AG09319 (cell line): ENCODE results near the gene GREM1.

Experiments
- DNase-seq: peaks from one replicate; pipeline ENCODE4 v3.0.0-alpha.2; 2010; ENCODE audit warnings: low read depth; ENCODE audit errors: extremely low read depth
- TF ChIP-seq, protein P1 (sequence below): IDR thresholded peaks from 2 replicates; pipeline ENCODE4 v1.5.1; 2011; ENCODE audit warnings: low read depth, mild to moderate bottlenecking, inconsistent platforms, low read length, moderate library complexity

Gene GREM1

DNA sequence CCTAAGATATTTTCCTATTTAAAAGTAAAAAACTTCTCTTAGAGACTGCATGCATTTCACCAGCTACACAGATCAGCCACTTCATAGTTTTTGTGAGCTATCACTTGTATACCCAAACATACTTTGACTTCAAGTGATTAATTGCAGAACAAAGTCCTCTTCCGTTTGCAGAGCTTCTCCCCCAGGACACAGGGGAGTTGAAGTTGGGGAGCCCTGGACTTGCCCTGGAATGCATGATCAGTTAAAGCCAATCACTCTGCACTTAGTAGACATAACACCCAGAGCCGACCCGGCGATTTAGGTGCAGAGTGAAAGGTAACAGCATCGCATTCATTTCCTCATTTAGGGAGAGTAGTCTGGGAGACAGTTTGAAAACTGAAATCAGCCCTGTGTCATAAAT, 70.1 kb downstream of the GREM1 start:
- TF ChIP-seq, protein P1, sequence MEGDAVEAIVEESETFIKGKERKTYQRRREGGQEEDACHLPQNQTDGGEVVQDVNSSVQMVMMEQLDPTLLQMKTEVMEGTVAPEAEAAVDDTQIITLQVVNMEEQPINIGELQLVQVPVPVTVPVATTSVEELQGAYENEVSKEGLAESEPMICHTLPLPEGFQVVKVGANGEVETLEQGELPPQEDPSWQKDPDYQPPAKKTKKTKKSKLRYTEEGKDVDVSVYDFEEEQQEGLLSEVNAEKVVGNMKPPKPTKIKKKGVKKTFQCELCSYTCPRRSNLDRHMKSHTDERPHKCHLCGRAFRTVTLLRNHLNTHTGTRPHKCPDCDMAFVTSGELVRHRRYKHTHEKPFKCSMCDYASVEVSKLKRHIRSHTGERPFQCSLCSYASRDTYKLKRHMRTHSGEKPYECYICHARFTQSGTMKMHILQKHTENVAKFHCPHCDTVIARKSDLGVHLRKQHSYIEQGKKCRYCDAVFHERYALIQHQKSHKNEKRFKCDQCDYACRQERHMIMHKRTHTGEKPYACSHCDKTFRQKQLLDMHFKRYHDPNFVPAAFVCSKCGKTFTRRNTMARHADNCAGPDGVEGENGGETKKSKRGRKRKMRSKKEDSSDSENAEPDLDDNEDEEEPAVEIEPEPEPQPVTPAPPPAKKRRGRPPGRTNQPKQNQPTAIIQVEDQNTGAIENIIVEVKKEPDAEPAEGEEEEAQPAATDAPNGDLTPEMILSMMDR, result no peak
- DNase-seq, result no peak

DNA sequence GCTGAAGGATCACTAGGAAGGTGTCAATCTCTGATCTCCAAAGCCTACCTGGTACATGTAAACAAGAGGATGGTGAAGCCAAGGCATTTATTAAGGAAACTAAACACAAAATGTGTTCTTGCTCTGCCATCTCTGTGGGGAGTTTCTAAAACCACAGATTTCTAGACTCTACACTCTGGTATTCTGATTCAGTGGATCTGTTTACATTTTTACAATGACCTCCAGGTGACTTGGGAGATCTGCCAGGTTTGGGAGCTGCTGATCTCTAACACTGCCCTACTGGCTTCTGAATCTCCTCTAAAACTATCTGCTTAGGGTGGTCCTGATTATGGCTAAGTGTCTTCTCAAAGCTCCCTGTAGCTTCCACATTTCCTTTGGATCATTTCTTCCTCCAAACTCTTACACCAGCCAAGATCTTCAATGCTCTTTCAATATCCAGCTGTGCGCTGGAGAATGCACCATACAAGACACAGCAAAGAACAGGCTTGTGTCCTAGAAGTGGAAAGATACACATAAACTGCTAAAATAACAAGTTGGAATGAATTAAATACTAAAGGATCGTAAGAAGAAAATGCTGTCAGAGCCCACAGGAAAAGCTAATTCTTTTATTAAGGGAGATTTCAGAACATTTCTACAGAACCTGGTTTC, 72.7 kb downstream of the GREM1 start:
- DNase-seq, result no peak
- TF ChIP-seq, protein P1, result no peak

DNA sequence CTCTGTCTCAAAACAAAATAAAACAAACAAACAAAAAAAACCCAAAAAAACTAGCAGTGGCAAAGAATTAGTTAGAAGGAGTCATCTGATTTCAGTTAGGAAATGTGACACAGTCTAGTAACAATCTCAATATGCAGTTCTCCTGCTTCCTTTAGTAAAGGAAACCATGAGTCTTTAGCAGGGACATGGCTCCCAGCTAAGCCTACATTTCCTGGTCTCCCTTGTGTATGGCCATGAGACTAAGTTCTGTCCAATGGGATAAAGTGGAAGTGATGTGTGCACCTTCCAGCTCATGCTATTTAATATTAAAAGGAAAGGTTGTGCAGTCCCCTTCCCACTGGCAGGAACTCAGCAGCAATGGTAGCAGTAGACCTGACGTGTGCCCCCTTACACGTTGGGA, 74.6 kb downstream of the GREM1 start:
- TF ChIP-seq, protein P1, result no peak
- DNase-seq, result no peak
